ENCODE data around the gene PRICKLE4. TPM values are rescaled to one million over a fixed set of nuclear protein-coding genes. Genes with fewer than 3 reads are reported as not detected.
"Not testable (repeated sequence)": the region's sequence is repeated elsewhere in the genome, so short reads cannot be mapped to it uniquely, and the experiment has no call there.

PRICKLE4 gene
- total RNA-seq, 1 experiment from 2014 or later = not detected

GRCh38 chr6:41790045-41790444 is 9.5 kb downstream of the PRICKLE4 start:
- DNase-seq = no peak

GRCh38 chr6:41791305-41791704 is 10.7 kb downstream of the PRICKLE4 start:
- DNase-seq = no peak
- Histone ChIP-seq H3K36me3 (replicated peaks; ENCODE audit: control insufficient read depth, insufficient read depth, low read length) (peaks cover 11% of the 10 kb centered on the region), H3K27me3 (ENCODE audit: control insufficient read depth, insufficient read depth, low read length) (peaks cover under 1% of the 10 kb centered on the region; the same call in 1 of the 2 replicates), H3K4me3 (ENCODE audit: insufficient read depth, low read depth, low read length) (no peak overlapping the region)

More at GRCh38 chr6:41790045-41790444, 9.5 kb downstream of the PRICKLE4 start:
- Histone ChIP-seq H3K4me3 (ENCODE audit: insufficient read depth, low read depth, low read length) (no peak overlapping the region), H3K36me3 (replicated peaks; ENCODE audit: control insufficient read depth, insufficient read depth, low read length) (peaks cover 10% of the 10 kb centered on the region), H3K27me3 (ENCODE audit: control insufficient read depth, insufficient read depth, low read length) (peaks cover 13% of the 10 kb centered on the region)

GRCh38 chr6:41791984-41792383 is 11.4 kb downstream of the PRICKLE4 start:
- Histone ChIP-seq H3K4me3 (ENCODE audit: insufficient read depth, low read depth, low read length) (no peak overlapping the region), H3K27me3 (ENCODE audit: control insufficient read depth, insufficient read depth, low read length) (no peaks in the 10 kb centered on the region), H3K36me3 (replicated peaks; ENCODE audit: control insufficient read depth, insufficient read depth, low read length) (peaks cover 12% of the 10 kb centered on the region)
- no peak for DNase-seq

- peaks cover 5% of the 10 kb centered on the region for H3K36me3 ChIP-seq (replicated peaks; ENCODE audit: control insufficient read depth, insufficient read depth, low read length)
- no peaks in the 10 kb centered on the region for H3K27me3 ChIP-seq (ENCODE audit: control insufficient read depth, insufficient read depth, low read length)
- no peak for DNase-seq
- H3K4me3 ChIP-seq (ENCODE audit: insufficient read depth, low read depth, low read length) = no peak overlapping the region
These were observed 15.9 kb downstream of the PRICKLE4 start for GRCh38 chr6:41796474-41796873.

GRCh38 chr6:41798901-41799558 is 18.4 kb downstream of the PRICKLE4 start:
- DNase-seq = no peak
- Histone ChIP-seq H3K4me3 (ENCODE audit: insufficient read depth, low read depth, low read length) (no peak overlapping the region), H3K27me3 (ENCODE audit: control insufficient read depth, insufficient read depth, low read length) (no peaks in the 10 kb centered on the region), H3K36me3 (replicated peaks; ENCODE audit: control insufficient read depth, insufficient read depth, low read length) (peaks cover 5% of the 10 kb centered on the region)

- Histone ChIP-seq H3K36me3 (replicated peaks; ENCODE audit: control insufficient read depth, insufficient read depth, low read length) (peaks cover 5% of the 10 kb centered on the region), H3K4me3 (ENCODE audit: insufficient read depth, low read depth, low read length) (no peak overlapping the region), H3K27me3 (ENCODE audit: control insufficient read depth, insufficient read depth, low read length) (no peaks in the 10 kb centered on the region)
- DNase-seq = no peak
These were observed 19.0 kb downstream of the PRICKLE4 start for GRCh38 chr6:41799559-41799911.

- no peak for DNase-seq
- H3K27me3 ChIP-seq (ENCODE audit: control insufficient read depth, insufficient read depth, low read length) = no peaks in the 10 kb centered on the region
- H3K4me3 ChIP-seq (ENCODE audit: insufficient read depth, low read depth, low read length) = no peak overlapping the region
These were observed 20.8 kb downstream of the PRICKLE4 start for GRCh38 chr6:41801380-41801779.

GRCh38 chr6:41805830-41806774 is 25.5 kb downstream of the PRICKLE4 start:
- DNase-seq = no peak
- H3K27me3 ChIP-seq (ENCODE audit: control insufficient read depth, insufficient read depth, low read length) = no peaks in the 10 kb centered on the region
- H3K4me3 ChIP-seq (ENCODE audit: insufficient read depth, low read depth, low read length) = no peak overlapping the region
- H3K36me3 ChIP-seq (replicated peaks; ENCODE audit: control insufficient read depth, insufficient read depth, low read length) = peaks cover 1% of the 10 kb centered on the region

More at GRCh38 chr6:41801380-41801779, 20.8 kb downstream of the PRICKLE4 start:
- H3K36me3 ChIP-seq (replicated peaks; ENCODE audit: control insufficient read depth, insufficient read depth, low read length) = peaks cover 3% of the 10 kb centered on the region

- Histone ChIP-seq H3K27me3 (ENCODE audit: control insufficient read depth, insufficient read depth, low read length) (no peaks in the 10 kb centered on the region), H3K4me3 (ENCODE audit: insufficient read depth, low read depth, low read length) (no peak overlapping the region), H3K36me3 (replicated peaks; ENCODE audit: control insufficient read depth, insufficient read depth, low read length) (no peaks in the 10 kb centered on the region; the same call in 1 of the 2 replicates)
- no peak for DNase-seq
These were observed 30.5 kb downstream of the PRICKLE4 start for GRCh38 chr6:41811095-41811494.

GRCh38 chr6:41811946-41812345 is 31.4 kb downstream of the PRICKLE4 start:
- DNase-seq; H3K36me3 ChIP-seq (replicated peaks; ENCODE audit: control insufficient read depth, insufficient read depth, low read length); H3K27me3 ChIP-seq (ENCODE audit: control insufficient read depth, insufficient read depth, low read length); H3K4me3 ChIP-seq (ENCODE audit: insufficient read depth, low read depth, low read length): not testable (repeated sequence)

GRCh38 chr6:41813469-41813868 is 32.9 kb downstream of the PRICKLE4 start:
- Histone ChIP-seq H3K27me3 (ENCODE audit: control insufficient read depth, insufficient read depth, low read length) (no peaks in the 10 kb centered on the region), H3K4me3 (ENCODE audit: insufficient read depth, low read depth, low read length) (no peak overlapping the region), H3K36me3 (replicated peaks; ENCODE audit: control insufficient read depth, insufficient read depth, low read length) (no peaks in the 10 kb centered on the region)
- DNase-seq = no peak

GRCh38 chr6:41813956-41814355 is 33.4 kb downstream of the PRICKLE4 start:
- Histone ChIP-seq H3K27me3 (ENCODE audit: control insufficient read depth, insufficient read depth, low read length) (no peaks in the 10 kb centered on the region), H3K36me3 (replicated peaks; ENCODE audit: control insufficient read depth, insufficient read depth, low read length) (no peaks in the 10 kb centered on the region), H3K4me3 (ENCODE audit: insufficient read depth, low read depth, low read length) (no peak overlapping the region)
- no peak for DNase-seq

GRCh38 chr6:41814629-41815028 is 34.0 kb downstream of the PRICKLE4 start:
- DNase-seq = no peak
- no peaks in the 10 kb centered on the region for H3K27me3 ChIP-seq (ENCODE audit: control insufficient read depth, insufficient read depth, low read length)
- no peaks in the 10 kb centered on the region for H3K36me3 ChIP-seq (replicated peaks; ENCODE audit: control insufficient read depth, insufficient read depth, low read length)
- no peak overlapping the region for H3K4me3 ChIP-seq (ENCODE audit: insufficient read depth, low read depth, low read length)

GRCh38 chr6:41815587-41815986 is 35.0 kb downstream of the PRICKLE4 start:
- Histone ChIP-seq H3K36me3 (replicated peaks; ENCODE audit: control insufficient read depth, insufficient read depth, low read length) (no peaks in the 10 kb centered on the region), H3K4me3 (ENCODE audit: insufficient read depth, low read depth, low read length) (no peak overlapping the region), H3K27me3 (ENCODE audit: control insufficient read depth, insufficient read depth, low read length) (no peaks in the 10 kb centered on the region)
- DNase-seq = no peak
